Calu3 (cell line): ENCODE measurements around the gene NBEA. TPM values are rescaled to one million over a fixed set of nuclear protein-coding genes. Genes with fewer than 3 reads are reported as not detected.

Experiments
- BruUV-seq: library from RNA; stranded (reverse); fragments of 400-500 nt; replicated peaks from 2 replicates; lab custom pipeline; 2021; lab: Mats Ljungman, UMichigan
- CTCF ChIA-PET: fragments of 300-600 bp; sonication (Branson Sonifier 250); formaldehyde crosslinking; loops from one replicate; lab custom pipeline; 2022; ENCODE audit warnings: antibody characterized with exemption; lab: Charles Lee
- DNase-seq: peaks from one replicate; pipeline ENCODE4 v3.0.0; 2022
- H3K27ac Mint-ChIP-seq: one replicate; pipeline ENCODE4 v1.8.0; 2022; ENCODE audit warnings: mixed read lengths; ENCODE audit not compliant: unreplicated experiment
- H3K27me3 Mint-ChIP-seq: one replicate; pipeline ENCODE4 v1.8.0; 2022; ENCODE audit warnings: mixed read lengths; ENCODE audit not compliant: unreplicated experiment
- H3K36me3 Mint-ChIP-seq: one replicate; pipeline ENCODE4 v1.8.0; 2022; ENCODE audit warnings: mild to moderate bottlenecking, moderate library complexity, mixed read lengths; ENCODE audit not compliant: insufficient read depth, unreplicated experiment
- H3K4me1 Mint-ChIP-seq: one replicate; pipeline ENCODE4 v1.8.0; 2022; ENCODE audit warnings: mild to moderate bottlenecking, low read depth, mixed read lengths; ENCODE audit not compliant: unreplicated experiment
- H3K4me3 Mint-ChIP-seq: one replicate; pipeline ENCODE4 v1.8.0; 2022; ENCODE audit warnings: mild to moderate bottlenecking, low read depth, moderate library complexity, mixed read lengths; ENCODE audit not compliant: unreplicated experiment
- H3K9me3 Mint-ChIP-seq: one replicate; pipeline ENCODE4 v1.8.0; 2022; ENCODE audit warnings: low read depth, mixed read lengths; ENCODE audit not compliant: unreplicated experiment
- CTCF ChIP-seq: fragments of 200-600 bp; IDR thresholded peaks from one replicate; pipeline ENCODE4 v1.8.0; 2022; ENCODE audit warnings: antibody characterized with exemption; ENCODE audit not compliant: unreplicated experiment
- intact Hi-C: fragments of 100-400 bp; cut with micrococcal nuclease; formaldehyde crosslinking; loops from one replicate; pipeline ENCODE4 v1.10.0; 2022; ENCODE audit not compliant: unreplicated experiment
- total RNA-seq: library from RNA; stranded (reverse); gene quantifications from 2 replicates; pipeline ENCODE4 v1.2.3, GENCODE V29; 2022

NBEA gene
- total RNA-seq, 1 experiment from 2014 or later: 18.0 TPM

- H3K36me3 Mint-ChIP-seq: no peaks in the 10 kb centered on the region
- intact Hi-C loops: no loop called here
- H3K9me3 Mint-ChIP-seq: no peaks in the 10 kb centered on the region
- no TSS peak for BruUV-seq
- CTCF ChIA-PET: no interaction called here
- H3K4me3 Mint-ChIP-seq: no peak overlapping the region
- H3K4me1 Mint-ChIP-seq: no peaks in the 10 kb centered on the region
- H3K27ac Mint-ChIP-seq: no peak overlapping the region
- TF ChIP-seq CTCF: no peak
- no peak for DNase-seq
- H3K27me3 Mint-ChIP-seq: no peaks in the 10 kb centered on the region
Measured at GRCh38 chr13:35146686-35147085, 204.6 kb downstream of the NBEA start.

- H3K36me3 Mint-ChIP-seq: no peaks in the 10 kb centered on the region
- peak; percentile 29 for TF ChIP-seq CTCF
- intact Hi-C loops: loop anchor here (2.0 to 10.0 kb wide), 5 partner anchors 212 to 1226 kb away; no protein-coding TSS in a partner anchor
- peaks cover 14% of the 10 kb centered on the region for H3K4me1 Mint-ChIP-seq
- no TSS peak for BruUV-seq
- peak; percentile 30 for DNase-seq
- no peaks in the 10 kb centered on the region for H3K9me3 Mint-ChIP-seq
- peak overlapping the region; percentile 60 for H3K4me3 Mint-ChIP-seq
- CTCF ChIA-PET: no interaction called here
- peak overlapping the region; percentile 87 for H3K27ac Mint-ChIP-seq
- H3K27me3 Mint-ChIP-seq: no peaks in the 10 kb centered on the region
Measured at GRCh38 chr13:35157143-35157755, 215.2 kb downstream of the NBEA start.

GRCh38 chr13:35159041-35159440 lies 217.0 kb downstream of the NBEA start:
- intact Hi-C loops: loop anchor here (5.0 to 10.0 kb wide), 3 partner anchors 414 to 992 kb away; no protein-coding TSS in a partner anchor

GRCh38 chr13:35160896-35161295 lies 218.8 kb downstream of the NBEA start:
- Mint-ChIP-seq H3K36me3 (no peaks in the 10 kb centered on the region), H3K4me3 (no peak overlapping the region), H3K27me3 (no peaks in the 10 kb centered on the region), H3K9me3 (no peaks in the 10 kb centered on the region), H3K4me1 (peaks cover 20% of the 10 kb centered on the region), H3K27ac (no peak overlapping the region)
- no peak for DNase-seq
- CTCF ChIA-PET: interaction anchor here (0.7 kb wide), 1 partner anchor 692 kb away, joined by 3 read pairs; no protein-coding TSS in a partner anchor
- intact Hi-C loops: no loop called here
- TF ChIP-seq CTCF: no peak
- no TSS peak for BruUV-seq

More at GRCh38 chr13:35159041-35159440, 217.0 kb downstream of the NBEA start:
- peak overlapping the region; percentile 12 for H3K27ac Mint-ChIP-seq
- no peaks in the 10 kb centered on the region for H3K9me3 Mint-ChIP-seq
- no peak for TF ChIP-seq CTCF
- H3K27me3 Mint-ChIP-seq: no peaks in the 10 kb centered on the region
- BruUV-seq: TSS peak; percentile 41
- H3K4me1 Mint-ChIP-seq: peaks cover 20% of the 10 kb centered on the region
- no peak for DNase-seq
- CTCF ChIA-PET: no interaction called here
- H3K36me3 Mint-ChIP-seq: no peaks in the 10 kb centered on the region
- no peak overlapping the region for H3K4me3 Mint-ChIP-seq
